VCaP (cell line): ENCODE measurements around the gene DTD1.

Source experiments
- H3K27ac ChIP-seq: fragments of 450-650 bp; 2 replicates; pipeline ENCODE4 v1.5.1; 2017
- TF ChIP-seq, protein P1 (sequence below): fragments of 450-650 bp; conservative IDR thresholded peaks from 2 replicates; pipeline ENCODE4 v1.5.1; 2017; ENCODE audit warnings: mild to moderate bottlenecking, moderate library complexity

Gene DTD1

DNA sequence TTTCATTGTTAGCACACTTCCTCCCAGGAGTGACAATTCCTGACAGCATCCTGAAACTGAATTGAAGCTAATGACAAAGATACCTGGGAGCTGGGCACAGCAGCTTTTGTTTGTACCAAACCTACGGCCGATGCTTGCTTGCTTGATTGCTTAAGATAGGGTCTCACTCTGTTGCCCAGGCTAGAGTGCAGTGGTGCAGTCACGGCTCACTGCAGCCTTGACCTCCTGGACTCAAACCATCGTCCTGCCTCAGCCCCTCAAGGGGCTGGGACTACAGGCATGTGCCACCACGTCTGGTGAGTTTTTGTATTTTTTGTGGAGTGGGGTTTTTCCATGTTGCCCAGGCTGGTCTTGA is 141.0 kb downstream of the DTD1 start:
- no peak overlapping the region for H3K27ac ChIP-seq
- TF ChIP-seq, protein P1, sequence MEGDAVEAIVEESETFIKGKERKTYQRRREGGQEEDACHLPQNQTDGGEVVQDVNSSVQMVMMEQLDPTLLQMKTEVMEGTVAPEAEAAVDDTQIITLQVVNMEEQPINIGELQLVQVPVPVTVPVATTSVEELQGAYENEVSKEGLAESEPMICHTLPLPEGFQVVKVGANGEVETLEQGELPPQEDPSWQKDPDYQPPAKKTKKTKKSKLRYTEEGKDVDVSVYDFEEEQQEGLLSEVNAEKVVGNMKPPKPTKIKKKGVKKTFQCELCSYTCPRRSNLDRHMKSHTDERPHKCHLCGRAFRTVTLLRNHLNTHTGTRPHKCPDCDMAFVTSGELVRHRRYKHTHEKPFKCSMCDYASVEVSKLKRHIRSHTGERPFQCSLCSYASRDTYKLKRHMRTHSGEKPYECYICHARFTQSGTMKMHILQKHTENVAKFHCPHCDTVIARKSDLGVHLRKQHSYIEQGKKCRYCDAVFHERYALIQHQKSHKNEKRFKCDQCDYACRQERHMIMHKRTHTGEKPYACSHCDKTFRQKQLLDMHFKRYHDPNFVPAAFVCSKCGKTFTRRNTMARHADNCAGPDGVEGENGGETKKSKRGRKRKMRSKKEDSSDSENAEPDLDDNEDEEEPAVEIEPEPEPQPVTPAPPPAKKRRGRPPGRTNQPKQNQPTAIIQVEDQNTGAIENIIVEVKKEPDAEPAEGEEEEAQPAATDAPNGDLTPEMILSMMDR = no peak

DNA sequence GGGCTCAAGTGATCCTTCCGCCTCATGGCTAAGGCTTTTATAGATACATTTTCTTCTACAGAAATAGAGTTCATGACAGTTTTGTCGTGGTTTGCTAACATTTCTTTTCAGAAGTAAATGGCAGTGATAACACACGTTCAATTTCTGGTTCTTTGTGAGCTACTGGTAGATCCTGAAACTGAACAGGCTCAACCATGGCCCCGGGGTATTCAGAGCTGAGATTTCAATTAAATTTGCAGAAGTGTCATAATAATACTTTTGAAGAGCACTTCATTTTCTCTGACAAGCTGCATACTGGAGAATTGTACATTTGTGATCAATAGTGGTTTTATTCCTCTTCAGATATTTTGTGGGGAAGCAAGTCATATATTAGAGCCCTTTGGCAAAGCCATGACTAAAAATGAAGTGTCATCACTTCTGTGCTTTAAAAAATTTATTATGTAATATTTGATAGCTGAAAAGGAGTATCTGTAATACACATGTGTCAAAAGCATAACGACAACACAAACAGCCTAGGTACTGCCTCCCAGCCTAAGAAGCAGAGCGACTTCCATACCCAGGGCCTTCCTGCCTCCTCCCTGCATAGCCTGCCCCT is 141.5 kb downstream of the DTD1 start:
- H3K27ac ChIP-seq = no peak overlapping the region

DNA sequence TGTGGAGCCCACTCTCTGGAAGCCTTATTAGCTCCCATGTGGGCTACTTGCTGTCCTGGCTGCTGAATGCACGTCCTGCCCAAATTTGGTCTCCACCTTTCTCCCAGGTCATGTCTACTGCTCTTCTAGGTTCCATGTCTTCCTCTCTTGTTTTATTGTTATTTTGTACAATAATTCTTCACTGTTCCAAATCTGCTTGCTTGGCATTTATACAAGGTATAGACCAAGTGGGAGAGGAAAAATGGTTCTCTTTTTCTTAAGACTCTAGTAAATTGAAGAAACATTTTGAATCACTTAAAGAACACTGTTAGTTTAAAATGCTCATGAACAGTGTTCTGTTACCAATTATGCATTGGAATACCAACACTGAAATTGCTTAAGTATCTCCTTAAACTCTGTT is 144.1 kb downstream of the DTD1 start:
- TF ChIP-seq, protein P1 = no peak
- no peak overlapping the region for H3K27ac ChIP-seq

More for the DNA sequence above, 141.5 kb downstream of the DTD1 start:
- TF ChIP-seq, protein P1 = no peak

DNA sequence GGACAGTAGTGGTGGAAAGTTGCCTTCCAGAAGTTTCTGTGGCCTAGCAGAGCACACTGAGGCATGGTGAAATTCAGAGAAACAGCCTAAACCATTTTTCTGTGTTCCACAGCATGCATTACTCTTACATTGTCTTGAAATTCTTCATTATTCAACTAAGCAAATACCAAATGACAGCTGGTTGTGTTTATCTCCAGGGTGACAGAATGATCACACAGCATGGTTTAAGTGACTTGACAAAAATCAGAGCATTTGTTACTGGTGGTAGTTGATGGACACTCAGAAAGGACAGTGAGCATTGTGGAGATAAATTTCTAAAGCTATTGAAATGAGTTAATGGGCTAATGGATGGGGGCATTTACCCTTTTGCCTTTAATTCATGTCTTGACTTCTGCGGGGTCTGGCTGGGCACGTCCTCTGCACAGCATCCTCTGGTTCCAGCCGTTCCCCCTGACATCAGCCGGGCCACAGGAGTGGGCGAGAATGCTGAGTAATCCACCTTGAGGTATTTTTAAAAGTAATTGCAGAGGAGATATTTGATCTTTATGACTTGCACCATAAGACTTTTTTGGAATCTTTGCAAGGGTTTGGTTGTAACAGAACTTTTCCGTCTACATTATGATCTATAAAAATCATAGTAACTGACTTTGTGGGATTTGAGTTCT is 146.8 kb downstream of the DTD1 start:
- TF ChIP-seq, protein P1 = no peak
- no peak overlapping the region for H3K27ac ChIP-seq

DNA sequence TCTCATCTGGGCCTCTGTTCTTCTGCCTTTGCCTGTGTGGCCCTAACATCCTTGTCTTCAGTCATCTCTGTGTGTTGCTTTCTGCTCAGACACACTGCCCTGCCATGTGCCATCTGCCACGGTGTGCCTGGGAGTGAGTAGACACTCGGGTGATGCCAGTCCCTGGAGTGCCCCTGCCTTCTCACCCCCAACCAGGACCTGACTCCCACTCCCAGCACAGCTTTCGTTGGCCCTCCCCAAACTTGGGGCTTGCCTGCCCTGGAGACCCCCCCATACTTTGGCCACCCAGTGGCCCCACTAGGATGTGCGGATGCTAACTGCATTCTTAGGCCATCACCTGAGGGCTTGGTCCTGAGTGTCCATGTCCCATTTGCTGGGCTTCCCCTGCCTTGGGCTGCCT is 149.3 kb downstream of the DTD1 start:
- no peak overlapping the region for H3K27ac ChIP-seq
- TF ChIP-seq, protein P1 = no peak

DNA sequence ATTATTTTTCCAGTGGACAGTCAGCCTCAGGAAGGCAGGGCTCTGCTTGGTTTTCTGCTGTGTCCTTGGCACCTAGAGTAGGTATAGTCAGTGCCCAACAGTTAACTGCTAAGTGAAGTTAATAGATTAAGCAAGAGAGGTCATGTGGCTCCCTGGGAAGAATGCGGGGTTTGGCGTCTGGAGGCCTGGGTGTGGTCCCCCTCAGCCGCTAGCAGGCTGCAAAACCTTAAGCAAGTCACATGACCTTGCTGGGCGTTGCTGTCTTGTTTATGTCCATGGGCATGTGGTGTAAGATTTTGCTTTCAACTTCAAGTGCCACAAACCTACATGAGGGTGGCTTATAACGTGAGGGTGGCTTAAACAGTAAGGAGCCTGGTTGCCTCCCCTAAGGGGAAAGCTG is 150.2 kb downstream of the DTD1 start:
- TF ChIP-seq, protein P1 = no peak
- H3K27ac ChIP-seq = no peak overlapping the region

DNA sequence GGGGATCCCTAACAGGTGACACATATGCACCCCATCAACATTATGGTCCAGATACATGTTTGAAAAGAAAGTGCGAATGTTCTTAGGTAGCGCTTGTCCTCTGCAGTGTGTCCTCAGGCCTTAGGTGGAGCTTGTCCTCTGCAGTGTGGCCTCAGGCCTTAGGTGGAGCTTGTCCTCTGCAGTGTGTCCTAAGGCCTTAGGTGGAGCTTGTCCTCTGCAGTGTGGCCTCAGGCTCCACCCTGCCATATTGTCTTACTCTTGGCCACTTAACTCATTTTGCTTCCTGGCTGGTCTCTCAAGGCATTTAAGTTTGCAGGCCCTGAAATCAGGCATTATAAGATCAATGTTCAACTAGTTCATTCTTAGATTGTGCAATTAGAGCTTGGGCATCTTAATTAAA is 151.0 kb downstream of the DTD1 start:
- no peak overlapping the region for H3K27ac ChIP-seq
- TF ChIP-seq, protein P1 = no peak
